Tibial nerve (tissue), 4 donors: ENCODE data around the gene CSNK1E. TPM values are rescaled to one million over a fixed set of nuclear protein-coding genes. Genes with fewer than 3 reads are reported as not detected.

Source experiments
- DNase-seq, 2 donors: peaks; one replicate each; pipeline ENCODE4 v3.0.0-alpha.2; 2019; ENCODE audit warnings: low spot score in 2 of 2
- H3K27ac ChIP-seq, 4 donors: fragments of 200-600 bp; sonication (generic) in 3 of 4; one replicate each; pipeline ENCODE4 v1.5.1; 2017 to 2019; ENCODE audit warnings: mild to moderate bottlenecking in 1 of 4
- H3K27me3 ChIP-seq, 2 donors: fragments of 200-600 bp; sonication (generic) in 1 of 2; one replicate each; pipeline versions ENCODE4 v1.5.1 to v1.6.0; 2017 to 2019
- H3K36me3 ChIP-seq, 3 donors: fragments of 200-600 bp; sonication (generic); one replicate each; pipeline ENCODE4 v1.5.1; 2018 to 2019
- H3K4me1 ChIP-seq, 4 donors: fragments of 200-600 bp; sonication (generic) in 3 of 4; one replicate each; pipeline ENCODE4 v1.5.1; 2017 to 2019
- H3K4me3 ChIP-seq, 4 donors: fragments of 200-600 bp; sonication (generic) in 3 of 4; one replicate each; pipeline ENCODE4 v1.5.1; 2017 to 2019; ENCODE audit warnings: mild to moderate bottlenecking in 1 of 4, moderate library complexity in 1 of 4
- H3K9me3 ChIP-seq, 4 donors: fragments of 200-600 bp; sonication (generic) in 3 of 4; one replicate each; pipeline ENCODE4 v1.5.1; 2017 to 2019
- EP300 ChIP-seq, 2 donors: sonication (generic); formaldehyde crosslinking; IDR thresholded peaks; one replicate each; pipeline ENCODE4 v1.6.1; 2017; ENCODE audit warnings: antibody characterized with exemption in 2 of 2, mild to moderate bottlenecking in 1 of 2
- POLR2A ChIP-seq, 2 donors: fragments of 450-650 bp; IDR thresholded peaks; one replicate each; pipeline ENCODE4 v1.6.1; 2017; ENCODE audit warnings: antibody characterized with exemption in 2 of 2, mild to moderate bottlenecking in 2 of 2, moderate library complexity in 2 of 2
- WGBS, 2 donors: methylation state at CpG; one replicate each; pipeline ENCODE4 v1.1.5; 2018; 5-methylcytosine and 5-hydroxymethylcytosine counted together
- total RNA-seq, 4 donors: library from RNA; depleted of rRNA; stranded (reverse); fragments of >200 nt; gene quantifications; one replicate each; pipeline ENCODE4 v1.1.0, GENCODE V29; 2016
- TF ChIP-seq, protein P1 (sequence below), 5 experiments: fragments of 200-600 bp in 3 of 5; fragments of 450-650 bp in 2 of 5; sonication (generic) in 3 of 5; IDR thresholded peaks; one replicate each; pipeline ENCODE4 v1.5.1; 2016 to 2019; ENCODE audit warnings: antibody characterized with exemption in 5 of 5, mild to moderate bottlenecking in 3 of 5, moderate library complexity in 2 of 5

The CSNK1E gene
- total RNA-seq, 4 donors from 2014 or later = 122 to 235 (median 164) TPM

- Histone ChIP-seq H3K4me1 (peaks cover 3 to 100% (median 77%) of the 10 kb centered on the region in 4 donors), H3K9me3 (no peaks in the 10 kb centered on the region), H3K4me3 (no peak overlapping the region), H3K27ac (peak overlapping the region; percentile 21 to 100 (median 84)), H3K36me3 (peaks cover 0 to 22% (median 0%) of the 10 kb centered on the region in 3 donors), H3K27me3 (no peaks in the 10 kb centered on the region)
- 52 to 56% methylated on average over 16 to 17 of the region's 18 CpGs for WGBS, 2 donors
- no peak for TF ChIP-seq EP300 (IDR thresholded peaks at IDR 0.05)
- TF ChIP-seq POLR2A (IDR thresholded peaks at IDR 0.05) = no peak
- TF ChIP-seq, protein P1, sequence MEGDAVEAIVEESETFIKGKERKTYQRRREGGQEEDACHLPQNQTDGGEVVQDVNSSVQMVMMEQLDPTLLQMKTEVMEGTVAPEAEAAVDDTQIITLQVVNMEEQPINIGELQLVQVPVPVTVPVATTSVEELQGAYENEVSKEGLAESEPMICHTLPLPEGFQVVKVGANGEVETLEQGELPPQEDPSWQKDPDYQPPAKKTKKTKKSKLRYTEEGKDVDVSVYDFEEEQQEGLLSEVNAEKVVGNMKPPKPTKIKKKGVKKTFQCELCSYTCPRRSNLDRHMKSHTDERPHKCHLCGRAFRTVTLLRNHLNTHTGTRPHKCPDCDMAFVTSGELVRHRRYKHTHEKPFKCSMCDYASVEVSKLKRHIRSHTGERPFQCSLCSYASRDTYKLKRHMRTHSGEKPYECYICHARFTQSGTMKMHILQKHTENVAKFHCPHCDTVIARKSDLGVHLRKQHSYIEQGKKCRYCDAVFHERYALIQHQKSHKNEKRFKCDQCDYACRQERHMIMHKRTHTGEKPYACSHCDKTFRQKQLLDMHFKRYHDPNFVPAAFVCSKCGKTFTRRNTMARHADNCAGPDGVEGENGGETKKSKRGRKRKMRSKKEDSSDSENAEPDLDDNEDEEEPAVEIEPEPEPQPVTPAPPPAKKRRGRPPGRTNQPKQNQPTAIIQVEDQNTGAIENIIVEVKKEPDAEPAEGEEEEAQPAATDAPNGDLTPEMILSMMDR (IDR thresholded peaks at IDR 0.05) = no peak
- no peak for DNase-seq
These were observed 6.5 kb downstream of the CSNK1E start for GRCh38 chr22:38310518-38311322.

DNA sequence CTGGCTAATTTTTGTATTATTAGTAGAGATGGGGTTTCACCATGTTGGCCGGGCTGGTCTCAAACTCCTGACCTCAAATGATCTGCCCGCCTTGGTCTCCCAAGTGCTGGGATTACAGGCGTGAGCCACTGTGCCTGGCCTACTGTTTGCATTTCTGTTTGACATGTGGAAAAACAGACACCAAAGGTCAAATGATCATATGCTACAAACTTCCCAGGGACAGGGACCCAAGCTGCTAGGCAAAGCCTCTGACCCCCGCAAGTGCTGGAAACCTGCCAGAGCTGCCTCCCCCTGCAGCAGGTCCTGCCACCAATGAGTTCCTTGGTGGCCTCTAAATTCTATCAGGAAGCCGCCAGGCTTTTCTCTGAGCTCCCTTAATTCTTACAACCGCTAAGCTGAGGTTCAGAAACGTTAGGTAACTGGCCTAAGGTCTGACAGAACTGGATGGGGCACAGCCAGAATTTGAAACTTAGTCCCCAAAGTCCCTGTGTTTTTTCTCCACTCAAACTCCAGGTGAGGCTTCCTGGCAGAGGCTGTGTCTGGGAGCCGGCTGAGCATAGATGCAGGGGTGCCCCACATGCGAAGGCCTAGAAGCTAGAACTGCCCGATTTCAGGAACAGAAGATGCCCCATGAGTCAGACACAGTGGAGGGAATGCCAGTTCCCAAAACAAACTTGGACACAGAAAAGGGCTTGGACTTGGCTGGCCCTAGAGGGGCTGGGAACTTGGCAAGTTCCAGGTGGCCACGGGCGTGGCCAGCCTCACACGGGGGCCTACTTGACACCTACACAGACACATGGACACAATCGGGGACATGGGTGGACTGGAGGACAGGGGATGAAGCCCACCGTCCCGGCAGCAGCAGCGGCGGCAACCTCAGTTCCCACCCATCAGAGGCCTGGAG, 7.4 kb downstream of the CSNK1E start:
- Histone ChIP-seq H3K27me3 (no peaks in the 10 kb centered on the region), H3K4me1 (peaks cover 3 to 100% (median 77%) of the 10 kb centered on the region in 4 donors), H3K4me3 (no peak overlapping the region), H3K36me3 (peaks cover 0 to 22% (median 0%) of the 10 kb centered on the region in 3 donors), H3K9me3 (no peaks in the 10 kb centered on the region), H3K27ac (peak overlapping the region; percentile 21 to 100 (median 84))
- TF ChIP-seq EP300 (IDR thresholded peaks at IDR 0.05) (peak in 1 of 2 donors; percentile 17), POLR2A (IDR thresholded peaks at IDR 0.05) (no peak)
- TF ChIP-seq, protein P1 (IDR thresholded peaks at IDR 0.05) = no peak
- WGBS, 2 donors = 41 to 42% methylated on average over 18 of the region's 18 CpGs
- no peak for DNase-seq

- peak overlapping the region in 3 of 4 donors; percentile 29 to 100 (median 99) for H3K27ac ChIP-seq
- H3K4me1 ChIP-seq = peaks cover 3 to 100% (median 75%) of the 10 kb centered on the region in 4 donors
These were observed 8.3 kb downstream of the CSNK1E start for GRCh38 chr22:38308791-38309498.

DNA sequence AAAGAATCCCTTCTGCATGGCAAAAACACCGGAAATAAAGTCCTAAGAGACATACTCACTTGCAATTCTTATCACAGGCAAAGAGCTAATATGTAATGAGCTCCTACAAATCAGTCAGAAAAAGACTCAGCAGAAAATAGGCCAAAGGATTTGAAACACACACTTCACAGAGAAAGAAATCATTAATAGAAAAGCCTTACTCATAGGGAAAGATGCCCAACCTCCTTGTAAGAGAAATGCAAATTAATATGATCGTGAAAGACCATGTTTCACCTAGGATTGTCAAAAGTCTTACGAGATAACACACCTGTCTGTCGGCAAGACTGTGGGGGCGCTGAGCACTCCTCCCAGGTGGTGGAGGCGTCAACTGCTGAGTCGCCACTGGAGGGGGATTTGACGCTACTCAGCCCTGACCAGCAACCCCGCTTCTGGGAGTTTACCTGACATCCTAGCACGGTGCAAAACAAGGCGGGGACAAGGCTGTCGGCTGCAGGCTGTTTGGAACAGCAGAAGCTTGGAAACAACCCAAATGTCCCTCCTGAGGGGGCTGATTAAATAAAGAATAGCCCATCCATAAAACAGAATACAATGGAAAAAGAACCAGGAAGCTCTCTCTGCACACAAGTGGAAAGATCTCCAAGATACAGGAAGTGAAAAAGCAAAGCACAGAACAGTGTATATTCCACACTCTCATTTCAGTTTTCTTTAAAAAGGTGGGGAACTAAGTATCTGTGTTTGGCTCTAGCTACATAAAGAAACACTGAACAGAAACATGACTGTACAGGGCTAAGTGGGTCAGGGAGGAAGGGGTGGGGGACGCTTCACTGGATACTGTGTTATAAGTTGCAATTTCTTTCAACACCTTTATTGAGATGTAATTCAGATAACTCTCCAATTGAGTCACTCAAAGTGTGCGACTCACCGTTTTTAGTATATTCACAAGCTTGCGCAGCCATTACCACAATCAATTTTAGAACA, 11.5 kb downstream of the CSNK1E start:
- no peaks in the 10 kb centered on the region for H3K9me3 ChIP-seq
- no peak for TF ChIP-seq EP300 (IDR thresholded peaks at IDR 0.05)
- TF ChIP-seq POLR2A (IDR thresholded peaks at IDR 0.05) = no peak
- TF ChIP-seq, protein P1 (IDR thresholded peaks at IDR 0.05) = no peak
- peaks cover 3 to 84% (median 48%) of the 10 kb centered on the region in 4 donors for H3K4me1 ChIP-seq
- 30 to 31% methylated on average over 16 of the region's 16 CpGs for WGBS, 2 donors
- peak overlapping the region in 3 of 4 donors; percentile 15 to 77 (median 61) for H3K27ac ChIP-seq
- no peak for DNase-seq
- no peaks in the 10 kb centered on the region for H3K27me3 ChIP-seq
- H3K4me3 ChIP-seq = no peak overlapping the region
- H3K36me3 ChIP-seq = peaks cover 4 to 48% (median 11%) of the 10 kb centered on the region in 3 donors

More at GRCh38 chr22:38308791-38309498, 8.3 kb downstream of the CSNK1E start:
- Histone ChIP-seq H3K9me3 (no peaks in the 10 kb centered on the region), H3K36me3 (peaks cover 0 to 24% (median 0%) of the 10 kb centered on the region in 3 donors), H3K4me3 (no peak overlapping the region), H3K27me3 (no peaks in the 10 kb centered on the region)
- 67 to 69% methylated on average over 9 to 10 of the region's 10 CpGs for WGBS, 2 donors
- no peak for DNase-seq
- TF ChIP-seq EP300 (IDR thresholded peaks at IDR 0.05) (no peak), POLR2A (IDR thresholded peaks at IDR 0.05) (no peak)
- TF ChIP-seq, protein P1 (IDR thresholded peaks at IDR 0.05) = no peak
